ENCODE measurements around the gene PSME1. TPM values are rescaled to one million over a fixed set of nuclear protein-coding genes. Genes with fewer than 3 reads are reported as not detected.

Gene PSME1
- total RNA-seq: 167 TPM in 2 replicates

- peak; percentile 92 for DNase-seq
Observed at GRCh38 chr14:24135834-24136683, at the start of gene PSME1. Gene PSME1 (plus strand): TSS chr14:24136194. CDS start chr14:24136263, 69 bp downstream.

- DNase-seq: no peak
Observed at GRCh38 chr14:24087004-24087403, 49.0 kb upstream of the PSME1 start.

- DNase-seq: no peak
Observed at GRCh38 chr14:24088095-24088494, 47.9 kb upstream of the PSME1 start.

- no peak for DNase-seq
Observed at GRCh38 chr14:24089890-24090289, 46.1 kb upstream of the PSME1 start.

- no peak for DNase-seq
Observed at GRCh38 chr14:24092110-24092504, 43.9 kb upstream of the PSME1 start.

- no peak for DNase-seq
Observed at GRCh38 chr14:24092505-24093206, 43.3 kb upstream of the PSME1 start.

- no peak for DNase-seq
Observed at GRCh38 chr14:24093207-24093900, 42.6 kb upstream of the PSME1 start.

GRCh38 chr14:24093901-24094840 lies 41.8 kb upstream of the PSME1 start, which contains the start of gene PCK2:
Gene PCK2 (plus strand): TSS chr14:24094311. CDS start chr14:24094406, 95 bp downstream.
- DNase-seq: peak; percentile 64

- DNase-seq: peak; percentile 18
Observed at GRCh38 chr14:24094841-24095270, 41.1 kb upstream of the PSME1 start.

GRCh38 chr14:24095271-24096068 lies 40.5 kb upstream of the PSME1 start:
- DNase-seq: no peak

GRCh38 chr14:24096545-24097181 lies 39.3 kb upstream of the PSME1 start:
- DNase-seq: no peak

- DNase-seq: no peak
Observed at GRCh38 chr14:24098229-24098926, 37.6 kb upstream of the PSME1 start.

- no peak for DNase-seq
Observed at GRCh38 chr14:24098927-24099813, 36.8 kb upstream of the PSME1 start.

- no peak for DNase-seq
Observed at GRCh38 chr14:24100197-24100981, 35.6 kb upstream of the PSME1 start.

- no peak for DNase-seq
Observed at GRCh38 chr14:24100982-24101494, 35.0 kb upstream of the PSME1 start.

- no peak for DNase-seq
Observed at GRCh38 chr14:24102357-24103048, 33.5 kb upstream of the PSME1 start.

- no peak for DNase-seq
Observed at GRCh38 chr14:24103451-24103850, 32.5 kb upstream of the PSME1 start.
